CD14-positive monocyte (primary cell): ENCODE data around the gene CPEB1. TPM values are rescaled to one million over a fixed set of nuclear protein-coding genes. Genes with fewer than 3 reads are reported as not detected.

Experiments used
- DNase-seq, 3 donors: peaks; one replicate each; pipeline ENCODE4 v3.0.0-alpha.2; 2011 to 2022
- H2AFZ ChIP-seq: 2 replicates; pipeline ENCODE4 v1.6.0; 2012; ENCODE audit warnings: mild to moderate bottlenecking, low read depth, low read length, inconsistent platforms; ENCODE audit not compliant: insufficient read depth, poor library complexity, severe bottlenecking
- H3K27ac ChIP-seq, 2 donors: 1 replicate in 1 of 2; 2 replicates in 1 of 2; pipeline ENCODE4 v1.5.1; 2012 to 2013; ENCODE audit warnings: low read length in 2 of 2, control low read depth in 1 of 2, inconsistent platforms in 1 of 2, low read depth in 1 of 2, mild to moderate bottlenecking in 1 of 2
- H3K27me3 ChIP-seq, 2 donors: one replicate each; pipeline versions ENCODE4 v1.6.0 to v1.6.1; 2011 to 2013; ENCODE audit warnings: low read length in 2 of 2; ENCODE audit not compliant: control insufficient read depth in 2 of 2, insufficient read depth in 2 of 2
- H3K36me3 ChIP-seq, 2 donors: replicated peaks in 1 of 2; 1 replicate in 1 of 2; 2 replicates in 1 of 2; pipeline versions ENCODE4 v1.5.1 to v1.6.1; 2012 to 2013; ENCODE audit warnings: low read length in 2 of 2, control low read depth in 1 of 2, inconsistent platforms in 1 of 2, mild to moderate bottlenecking in 1 of 2; ENCODE audit not compliant: insufficient read depth in 2 of 2, control insufficient read depth in 1 of 2
- H3K4me1 ChIP-seq, 2 donors: 1 replicate in 1 of 2; 2 replicates in 1 of 2; pipeline versions ENCODE4 v1.5.1 to v1.6.1; 2012 to 2013; ENCODE audit warnings: low read length in 2 of 2, control low read depth in 1 of 2, inconsistent platforms in 1 of 2, mild to moderate bottlenecking in 1 of 2, moderate library complexity in 1 of 2; ENCODE audit not compliant: insufficient read depth in 2 of 2, control insufficient read depth in 1 of 2
- H3K4me2 ChIP-seq: replicated peaks from 2 replicates; pipeline ENCODE3; 2012; ENCODE audit warnings: low read length, moderate library complexity, mild to moderate bottlenecking; ENCODE audit not compliant: poor library complexity, severe bottlenecking; ENCODE audit errors: extremely low read depth
- H3K4me3 ChIP-seq, 3 experiments: fragments of 200-600 bp in 1 of 3; sonication (generic) in 1 of 3; replicated peaks in 1 of 3; 1 replicate in 2 of 3; 2 replicates in 1 of 3; pipeline ENCODE4 v1.5.1; 2011 to 2013; ENCODE audit warnings: low read length in 3 of 3, mild to moderate bottlenecking in 3 of 3, control low read depth in 2 of 3, low read depth in 2 of 3, inconsistent platforms in 1 of 3, moderate library complexity in 1 of 3
- H3K79me2 ChIP-seq: 2 replicates; pipeline ENCODE4 v1.6.0; 2012; ENCODE audit warnings: mild to moderate bottlenecking, control low read depth, inconsistent platforms, low read length, moderate library complexity; ENCODE audit not compliant: insufficient read depth
- H3K9ac ChIP-seq: 2 replicates; pipeline ENCODE4 v1.6.0; 2017; ENCODE audit warnings: low read length, mild to moderate bottlenecking; ENCODE audit not compliant: insufficient read depth, poor library complexity, severe bottlenecking
- H3K9me3 ChIP-seq, 2 donors: replicated peaks in 1 of 2; 1 replicate in 1 of 2; 2 replicates in 1 of 2; pipeline versions ENCODE4 v1.5.1 to v1.6.1; 2012 to 2013; ENCODE audit warnings: low read length in 2 of 2, control low read depth in 1 of 2; ENCODE audit not compliant: control insufficient read depth in 1 of 2, insufficient read depth in 1 of 2
- H4K20me1 ChIP-seq: 2 replicates; pipeline ENCODE4 v1.6.0; 2012; ENCODE audit warnings: mild to moderate bottlenecking, low read length, control low read depth, moderate library complexity; ENCODE audit not compliant: insufficient read depth
- H3K27ac Mint-ChIP-seq, 7 donors: one replicate each; pipeline ENCODE4 v1.8.0; 2020; ENCODE audit warnings: mild to moderate bottlenecking in 7 of 7, mixed read lengths in 7 of 7, moderate library complexity in 6 of 7, inconsistent platforms in 2 of 7
- H3K27me3 Mint-ChIP-seq, 3 donors: one replicate each; pipeline ENCODE4 v1.8.0; 2021 to 2022; ENCODE audit warnings: low read depth in 3 of 3, mild to moderate bottlenecking in 3 of 3, mixed read lengths in 3 of 3, moderate library complexity in 3 of 3, inconsistent platforms in 1 of 3
- H3K36me3 Mint-ChIP-seq, 2 donors: one replicate each; pipeline ENCODE4 v1.8.0; 2020; ENCODE audit warnings: mixed read lengths in 2 of 2, inconsistent platforms in 1 of 2, mild to moderate bottlenecking in 1 of 2
- H3K4me1 Mint-ChIP-seq: one replicate; pipeline ENCODE4 v1.8.0; 2020; ENCODE audit warnings: mild to moderate bottlenecking, mixed read lengths
- H3K4me3 Mint-ChIP-seq, 2 donors: one replicate each; pipeline ENCODE4 v1.8.0; 2020; ENCODE audit warnings: mild to moderate bottlenecking in 2 of 2, mixed read lengths in 2 of 2, moderate library complexity in 1 of 2
- H3K9me3 Mint-ChIP-seq, 7 donors: one replicate each; pipeline ENCODE4 v1.8.0; 2020 to 2022; ENCODE audit warnings: mixed read lengths in 7 of 7, mild to moderate bottlenecking in 6 of 7, moderate library complexity in 6 of 7, inconsistent platforms in 2 of 7
- WGBS: methylation state at CpG from one replicate; pipeline ENCODE4 v1.1.5; 2013; ENCODE audit warnings: missing lambda C conversion rate; ENCODE audit not compliant: insufficient coverage; 5-methylcytosine and 5-hydroxymethylcytosine counted together
- intact Hi-C, 2 donors: fragments of 100-400 bp; cut with micrococcal nuclease; formaldehyde crosslinking; loops; one replicate each; pipeline versions ENCODE4 v1.15.0 to v1.15.1; 2023
- polyA plus RNA-seq, 3 donors: library from polyadenylated mRNA; depleted of rRNA in 1 of 3; unstranded in 2 of 3; stranded (reverse) in 1 of 3; fragments of 300-500 nt in 2 of 3; fragments of >200 nt in 1 of 3; fragmentation: Illumina TruSeq in 2 of 3; gene quantifications; 1 replicate in 2 of 3; 2 replicates in 1 of 3; pipeline ENCODE4 v1.2.3, GENCODE V29; 2012 to 2021
- TF ChIP-seq, protein P1 (sequence below): fragments of 200-600 bp; IDR thresholded peaks from one replicate; pipeline ENCODE4 v1.8.0; 2022; ENCODE audit warnings: antibody characterized with exemption, mild to moderate bottlenecking

The CPEB1 gene
- polyA plus RNA-seq, 3 donors = not detected

DNA sequence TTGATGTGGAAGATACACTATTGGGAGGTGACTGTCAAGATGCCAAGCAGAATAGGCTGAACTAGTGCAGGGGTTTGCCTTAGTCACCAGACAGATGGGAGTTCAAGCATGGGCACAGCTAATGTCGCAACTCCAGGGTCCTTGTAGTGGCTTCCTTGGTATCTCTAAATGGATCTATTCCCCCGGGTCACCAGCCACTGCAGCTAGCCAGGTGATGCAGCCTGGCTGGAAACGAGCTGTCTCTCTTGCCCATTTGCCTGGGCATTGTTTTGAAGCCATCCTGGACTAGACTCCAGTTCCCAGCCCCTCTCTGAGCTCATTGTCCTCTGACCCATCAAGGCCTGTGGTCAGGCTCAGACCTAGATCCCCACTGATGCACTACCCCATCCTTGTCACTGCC, 8.4 kb upstream of the CPEB1 start:
- 86% methylated on average over 3 of the region's 3 CpGs for WGBS
- no peak overlapping the region for H3K4me2 ChIP-seq
- H3K36me3 Mint-ChIP-seq = no peaks in the 10 kb centered on the region
- H3K79me2 ChIP-seq = no peaks in the 10 kb centered on the region
- H3K27me3 ChIP-seq = no peaks in the 10 kb centered on the region
- no peak overlapping the region for H3K27ac ChIP-seq
- intact Hi-C loops = no loop called here
- no peak overlapping the region for H2AFZ ChIP-seq
- H3K9me3 Mint-ChIP-seq = no peaks in the 10 kb centered on the region
- no peak overlapping the region for H3K27ac Mint-ChIP-seq
- H3K9ac ChIP-seq = no peak overlapping the region
- H4K20me1 ChIP-seq = no peaks in the 10 kb centered on the region
- DNase-seq = no peak
- no peak overlapping the region for H3K4me3 Mint-ChIP-seq
- H3K27me3 Mint-ChIP-seq = peaks cover 8 to 15% (median 12%) of the 10 kb centered on the region in 3 donors
- no peaks in the 10 kb centered on the region for H3K9me3 ChIP-seq
- H3K4me3 ChIP-seq = no peak overlapping the region
- no peaks in the 10 kb centered on the region for H3K4me1 ChIP-seq
- H3K4me1 Mint-ChIP-seq = no peaks in the 10 kb centered on the region
- no peaks in the 10 kb centered on the region for H3K36me3 ChIP-seq
- TF ChIP-seq, protein P1, sequence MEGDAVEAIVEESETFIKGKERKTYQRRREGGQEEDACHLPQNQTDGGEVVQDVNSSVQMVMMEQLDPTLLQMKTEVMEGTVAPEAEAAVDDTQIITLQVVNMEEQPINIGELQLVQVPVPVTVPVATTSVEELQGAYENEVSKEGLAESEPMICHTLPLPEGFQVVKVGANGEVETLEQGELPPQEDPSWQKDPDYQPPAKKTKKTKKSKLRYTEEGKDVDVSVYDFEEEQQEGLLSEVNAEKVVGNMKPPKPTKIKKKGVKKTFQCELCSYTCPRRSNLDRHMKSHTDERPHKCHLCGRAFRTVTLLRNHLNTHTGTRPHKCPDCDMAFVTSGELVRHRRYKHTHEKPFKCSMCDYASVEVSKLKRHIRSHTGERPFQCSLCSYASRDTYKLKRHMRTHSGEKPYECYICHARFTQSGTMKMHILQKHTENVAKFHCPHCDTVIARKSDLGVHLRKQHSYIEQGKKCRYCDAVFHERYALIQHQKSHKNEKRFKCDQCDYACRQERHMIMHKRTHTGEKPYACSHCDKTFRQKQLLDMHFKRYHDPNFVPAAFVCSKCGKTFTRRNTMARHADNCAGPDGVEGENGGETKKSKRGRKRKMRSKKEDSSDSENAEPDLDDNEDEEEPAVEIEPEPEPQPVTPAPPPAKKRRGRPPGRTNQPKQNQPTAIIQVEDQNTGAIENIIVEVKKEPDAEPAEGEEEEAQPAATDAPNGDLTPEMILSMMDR = no peak

GRCh38 chr15:82653483-82654168, 6.5 kb upstream of the CPEB1 start:
- Histone ChIP-seq H3K36me3 (no peaks in the 10 kb centered on the region), H3K27me3 (peaks cover 8 to 14% of the 10 kb centered on the region in 2 donors), H3K4me2 (no peak overlapping the region), H3K79me2 (no peaks in the 10 kb centered on the region), H3K9me3 (peaks cover 0 to under 1% of the 10 kb centered on the region in 2 donors), H3K4me3 (no peak overlapping the region), H3K9ac (no peak overlapping the region), H4K20me1 (no peaks in the 10 kb centered on the region), H3K27ac (no peak overlapping the region), H2AFZ (no peak overlapping the region), H3K4me1 (no peaks in the 10 kb centered on the region)
- intact Hi-C loops = no loop called here
- no peak overlapping the region for H3K4me3 Mint-ChIP-seq
- peaks cover 24 to 35% (median 27%) of the 10 kb centered on the region in 3 donors for H3K27me3 Mint-ChIP-seq
- TF ChIP-seq, protein P1 = no peak
- no peaks in the 10 kb centered on the region for H3K4me1 Mint-ChIP-seq
- no peak for DNase-seq
- H3K36me3 Mint-ChIP-seq = no peaks in the 10 kb centered on the region
- peaks cover 0 to 2% (median 0%) of the 10 kb centered on the region in 7 donors for H3K9me3 Mint-ChIP-seq
- H3K27ac Mint-ChIP-seq = no peak overlapping the region
- WGBS = no CpG with 5 or more reads among the region's 3 CpGs
